Upper lobe of right lung (tissue), 1 donor: Measurements from ENCODE around the gene DLX5. TPM values are rescaled to one million over a fixed set of nuclear protein-coding genes. Genes with fewer than 3 reads are reported as not detected.
A peak's percentile ranks its signal among the peaks of the same experiment; 100 is the strongest.

Experiments
- ATAC-seq: fragments of 200-7000 bp; cut with Tn5 transposase; one replicate; pipeline ENCODE4 v1.9.1; 2020; ENCODE audit warnings: mild to moderate bottlenecking, moderate library complexity
- DNase-seq: peaks from one replicate; pipeline ENCODE4 v3.0.0-alpha.2; 2020
- H3K27ac ChIP-seq: fragments of 200-600 bp; one replicate; pipeline ENCODE4 v1.8.0; 2022
- H3K27me3 ChIP-seq: fragments of 200-600 bp; one replicate; pipeline ENCODE4 v1.8.0; 2022; ENCODE audit warnings: mild to moderate bottlenecking
- H3K36me3 ChIP-seq: fragments of 200-600 bp; one replicate; pipeline ENCODE4 v1.8.0; 2022
- H3K4me1 ChIP-seq: fragments of 200-600 bp; one replicate; pipeline ENCODE4 v1.8.0; 2022
- H3K4me3 ChIP-seq: fragments of 200-600 bp; one replicate; pipeline ENCODE4 v1.8.0; 2022; ENCODE audit warnings: mild to moderate bottlenecking
- H3K9me3 ChIP-seq: fragments of 200-600 bp; one replicate; pipeline ENCODE4 v1.8.0; 2022
- CTCF ChIP-seq: fragments of 200-600 bp; IDR thresholded peaks from one replicate; pipeline ENCODE4 v1.8.0; 2022; ENCODE audit warnings: antibody characterized with exemption
- intact Hi-C: fragments of 100-400 bp; cut with DNase I; formaldehyde crosslinking; loops from one replicate; pipeline ENCODE4 v1.11.0; 2022
- total RNA-seq: library from RNA; stranded (reverse); fragmentation: NEBNext Ultra II Directional; extraction: Animal tissue kit (Norgen Biotek cat#: 25700); gene quantifications from one replicate; pipeline ENCODE4 v1.2.1, GENCODE V29; 2021
- donor health status: DM: no; HTN: yes; CAD: no; lungs with severe emphysema.

DLX5 gene
- total RNA-seq, 1 donor from 2014 or later: not detected

GRCh38 chr7:97016381-97017191 is 8.0 kb downstream of the DLX5 start:
- DNase-seq (no peak), ATAC-seq (peak; percentile 46)
- intact Hi-C loops: no loop called here
- H3K9me3 ChIP-seq: no peaks in the 10 kb centered on the region
- H3K4me3 ChIP-seq: no peak overlapping the region
- H3K27me3 ChIP-seq: peaks cover 96% of the 10 kb centered on the region
- peaks cover under 1% of the 10 kb centered on the region for H3K4me1 ChIP-seq
- no peaks in the 10 kb centered on the region for H3K36me3 ChIP-seq
- TF ChIP-seq CTCF: no peak
- H3K27ac ChIP-seq: no peak overlapping the region

- DNase-seq (no peak), ATAC-seq (no peak)
- Histone ChIP-seq H3K27me3 (peaks cover 96% of the 10 kb centered on the region), H3K27ac (no peak overlapping the region), H3K36me3 (no peaks in the 10 kb centered on the region), H3K9me3 (no peaks in the 10 kb centered on the region), H3K4me1 (no peaks in the 10 kb centered on the region), H3K4me3 (no peak overlapping the region)
- TF ChIP-seq CTCF: no peak
- intact Hi-C loops: no loop called here
Observed at GRCh38 chr7:97015756-97016380, 8.8 kb downstream of the DLX5 start.

GRCh38 chr7:97015279-97015678 is 9.4 kb downstream of the DLX5 start:
- Histone ChIP-seq H3K4me1 (no peaks in the 10 kb centered on the region), H3K9me3 (no peaks in the 10 kb centered on the region), H3K27ac (no peak overlapping the region), H3K36me3 (no peaks in the 10 kb centered on the region), H3K27me3 (peaks cover 96% of the 10 kb centered on the region), H3K4me3 (no peak overlapping the region)
- ATAC-seq (no peak), DNase-seq (no peak)
- intact Hi-C loops: no loop called here
- no peak for TF ChIP-seq CTCF

GRCh38 chr7:97014145-97014750 is 10.4 kb downstream of the DLX5 start:
- Histone ChIP-seq H3K9me3 (no peaks in the 10 kb centered on the region), H3K4me3 (no peak overlapping the region), H3K4me1 (no peaks in the 10 kb centered on the region), H3K27me3 (peaks cover 96% of the 10 kb centered on the region), H3K27ac (no peak overlapping the region), H3K36me3 (no peaks in the 10 kb centered on the region)
- no peak for TF ChIP-seq CTCF
- intact Hi-C loops: no loop called here
- no peak for ATAC-seq
- DNase-seq: no peak

- Histone ChIP-seq H3K9me3 (no peaks in the 10 kb centered on the region), H3K27me3 (peaks cover 96% of the 10 kb centered on the region), H3K36me3 (no peaks in the 10 kb centered on the region), H3K27ac (no peak overlapping the region), H3K4me3 (no peak overlapping the region), H3K4me1 (no peaks in the 10 kb centered on the region)
- TF ChIP-seq CTCF: no peak
- intact Hi-C loops: no loop called here
- no peak for ATAC-seq
- DNase-seq: no peak
Observed at GRCh38 chr7:97013845-97014134, 10.8 kb downstream of the DLX5 start.
